Sigmoid colon (tissue), 7 donors: Measurements from ENCODE around the gene REST. TPM values are rescaled to one million over a fixed set of nuclear protein-coding genes. Genes with fewer than 3 reads are reported as not detected.
A peak's percentile ranks its signal among the peaks of the same experiment; 100 is the strongest.
"Not testable (repeated sequence)": the region's sequence is repeated elsewhere in the genome, so short reads cannot be mapped to it uniquely, and the experiment has no call there.

Experiments
- DNase-seq: peaks from one replicate; pipeline ENCODE4 v3.0.0-alpha.2; 2019
- H3K27ac ChIP-seq, 4 donors: fragments of 200-600 bp; sonication (generic); one replicate each; pipeline ENCODE4 v1.5.1; 2016 to 2019; ENCODE audit warnings: mild to moderate bottlenecking in 1 of 4
- H3K27me3 ChIP-seq, 3 donors: fragments of 200-600 bp; sonication (generic); one replicate each; pipeline ENCODE4 v1.5.1; 2019; ENCODE audit warnings: mild to moderate bottlenecking in 1 of 3
- H3K36me3 ChIP-seq, 4 donors: fragments of 200-600 bp; sonication (generic); one replicate each; pipeline ENCODE4 v1.5.1; 2016 to 2019
- H3K4me1 ChIP-seq, 4 donors: fragments of 200-600 bp; sonication (generic); one replicate each; pipeline ENCODE4 v1.5.1; 2017 to 2019
- H3K4me3 ChIP-seq, 4 donors: fragments of 200-600 bp; sonication (generic); one replicate each; pipeline ENCODE4 v1.5.1; 2017 to 2019; ENCODE audit warnings: mild to moderate bottlenecking in 2 of 4, moderate library complexity in 1 of 4
- H3K9me3 ChIP-seq, 4 donors: fragments of 200-600 bp in 3 of 4; sonication (generic) in 3 of 4; one replicate each; pipeline versions ENCODE4 v1.5.1 to v1.6.1; 2013 to 2019
- EP300 ChIP-seq, 4 donors: sonication (generic); formaldehyde crosslinking; IDR thresholded peaks; one replicate each; pipeline ENCODE4 v1.6.1; 2017; ENCODE audit warnings: antibody characterized with exemption in 4 of 4
- POLR2A ChIP-seq, 2 donors: fragments of 450-650 bp; IDR thresholded peaks; one replicate each; pipeline ENCODE4 v1.6.1; 2016; ENCODE audit warnings: antibody characterized with exemption in 2 of 2, mild to moderate bottlenecking in 2 of 2, moderate library complexity in 2 of 2
- POLR2AphosphoS5 ChIP-seq, 4 donors: sonication (generic); formaldehyde crosslinking; IDR thresholded peaks; one replicate each; pipeline ENCODE4 v1.6.1; 2017; ENCODE audit warnings: antibody characterized with exemption in 4 of 4
- WGBS, 2 donors: extraction: QIAGEN DNeasy Blood & Tissue Kit; methylation state at CpG; one replicate each; pipeline ENCODE4 v1.1.7; 2013; 5-methylcytosine and 5-hydroxymethylcytosine counted together
- intact Hi-C: fragments of 100-400 bp; cut with DNase I; formaldehyde crosslinking; loops from one replicate; pipeline ENCODE4 v1.15.1; 2023
- polyA plus RNA-seq, 3 donors: library from polyadenylated mRNA; stranded (reverse); fragments of 200-250 nt; gene quantifications; one replicate each; pipeline ENCODE4 v1.2.3, GENCODE V29; 2013
- total RNA-seq, 4 donors: library from RNA; depleted of rRNA; stranded (reverse); fragments of >200 nt; gene quantifications; one replicate each; pipeline ENCODE4 v1.1.0, GENCODE V29; 2016
- TF ChIP-seq, protein P1 (sequence below), 4 experiments: fragments of 450-650 bp in 3 of 4; fragments of 200-600 bp in 1 of 4; IDR thresholded peaks; one replicate each; pipeline ENCODE4 v1.5.1; 2016 to 2019; ENCODE audit warnings: antibody characterized with exemption in 4 of 4, mild to moderate bottlenecking in 3 of 4, moderate library complexity in 2 of 4
- donor health status: healthy with polysubstance abuse.
- donor health status: Bipolar disorder and iron deficiency.
- donor health status: healthy.

REST gene
- total and polyA plus RNA-seq, 7 donors = 4.8 to 32.8 (median 23.7) TPM

DNA sequence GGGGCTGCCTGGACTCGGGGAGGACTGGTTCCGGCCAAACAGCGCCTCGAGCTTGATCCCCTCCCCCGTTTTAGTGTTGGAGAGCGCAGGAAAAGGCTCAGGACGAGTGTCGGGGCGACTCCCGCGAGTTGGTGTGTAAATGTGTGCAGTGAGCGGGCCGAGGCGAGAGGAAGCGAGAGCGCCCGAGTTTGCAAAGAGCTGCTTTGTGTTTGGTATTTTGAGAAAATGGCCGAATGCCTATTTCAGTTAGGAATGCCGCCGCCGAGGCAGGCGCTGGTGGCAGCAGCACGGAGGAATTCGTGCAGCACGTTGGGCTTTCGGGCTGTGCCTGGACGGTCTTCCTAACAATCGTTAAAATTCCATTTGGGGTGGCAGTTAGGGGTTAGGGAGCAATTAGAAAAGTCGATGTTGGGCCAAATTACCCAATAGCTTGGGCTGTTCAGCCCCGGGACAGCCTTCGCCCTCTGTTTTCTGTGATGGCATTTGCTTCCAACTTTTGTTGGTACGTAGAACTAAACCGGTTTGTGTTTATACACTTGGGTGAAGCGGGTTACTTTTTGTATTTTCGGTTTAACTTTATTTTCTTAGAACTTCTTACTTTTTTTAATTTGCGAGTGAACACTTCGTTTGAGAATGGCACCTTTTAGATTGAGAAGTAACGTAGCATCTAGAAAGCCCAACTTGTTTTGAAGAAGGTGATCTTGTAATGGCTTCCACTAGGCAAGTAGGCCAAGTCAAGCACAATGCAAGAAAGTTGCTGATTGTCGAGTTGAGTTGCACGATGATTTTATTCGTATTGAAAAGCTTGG, 1.6 kb downstream of the REST start:
- H3K36me3 ChIP-seq = no peaks in the 10 kb centered on the region
- H3K9me3 ChIP-seq = no peaks in the 10 kb centered on the region
- peak overlapping the region; percentile 75 to 98 (median 94) for H3K4me3 ChIP-seq
- DNase-seq = peak; percentile 73
- intact Hi-C loops = loop anchor here (5.0 kb wide), 4 partner anchors 48 to 1562 kb away; partner anchors contain the start of genes CEP135 and SRD5A3
- peak overlapping the region; percentile 89 to 97 (median 95) for H3K27ac ChIP-seq
- H3K27me3 ChIP-seq = no peaks in the 10 kb centered on the region
- WGBS, 2 donors = 1% methylated on average over 41 of the region's 41 CpGs
- H3K4me1 ChIP-seq = peaks cover 0 to 39% (median 35%) of the 10 kb centered on the region in 4 donors
- TF ChIP-seq POLR2AphosphoS5 (IDR thresholded peaks at IDR 0.05) = peak in 1 of 4 donors; percentile 6
- TF ChIP-seq, protein P1, sequence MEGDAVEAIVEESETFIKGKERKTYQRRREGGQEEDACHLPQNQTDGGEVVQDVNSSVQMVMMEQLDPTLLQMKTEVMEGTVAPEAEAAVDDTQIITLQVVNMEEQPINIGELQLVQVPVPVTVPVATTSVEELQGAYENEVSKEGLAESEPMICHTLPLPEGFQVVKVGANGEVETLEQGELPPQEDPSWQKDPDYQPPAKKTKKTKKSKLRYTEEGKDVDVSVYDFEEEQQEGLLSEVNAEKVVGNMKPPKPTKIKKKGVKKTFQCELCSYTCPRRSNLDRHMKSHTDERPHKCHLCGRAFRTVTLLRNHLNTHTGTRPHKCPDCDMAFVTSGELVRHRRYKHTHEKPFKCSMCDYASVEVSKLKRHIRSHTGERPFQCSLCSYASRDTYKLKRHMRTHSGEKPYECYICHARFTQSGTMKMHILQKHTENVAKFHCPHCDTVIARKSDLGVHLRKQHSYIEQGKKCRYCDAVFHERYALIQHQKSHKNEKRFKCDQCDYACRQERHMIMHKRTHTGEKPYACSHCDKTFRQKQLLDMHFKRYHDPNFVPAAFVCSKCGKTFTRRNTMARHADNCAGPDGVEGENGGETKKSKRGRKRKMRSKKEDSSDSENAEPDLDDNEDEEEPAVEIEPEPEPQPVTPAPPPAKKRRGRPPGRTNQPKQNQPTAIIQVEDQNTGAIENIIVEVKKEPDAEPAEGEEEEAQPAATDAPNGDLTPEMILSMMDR (IDR thresholded peaks at IDR 0.05) = no peak
- TF ChIP-seq POLR2A (IDR thresholded peaks at IDR 0.05) = no peak
- no peak for TF ChIP-seq EP300 (IDR thresholded peaks at IDR 0.05)

DNA sequence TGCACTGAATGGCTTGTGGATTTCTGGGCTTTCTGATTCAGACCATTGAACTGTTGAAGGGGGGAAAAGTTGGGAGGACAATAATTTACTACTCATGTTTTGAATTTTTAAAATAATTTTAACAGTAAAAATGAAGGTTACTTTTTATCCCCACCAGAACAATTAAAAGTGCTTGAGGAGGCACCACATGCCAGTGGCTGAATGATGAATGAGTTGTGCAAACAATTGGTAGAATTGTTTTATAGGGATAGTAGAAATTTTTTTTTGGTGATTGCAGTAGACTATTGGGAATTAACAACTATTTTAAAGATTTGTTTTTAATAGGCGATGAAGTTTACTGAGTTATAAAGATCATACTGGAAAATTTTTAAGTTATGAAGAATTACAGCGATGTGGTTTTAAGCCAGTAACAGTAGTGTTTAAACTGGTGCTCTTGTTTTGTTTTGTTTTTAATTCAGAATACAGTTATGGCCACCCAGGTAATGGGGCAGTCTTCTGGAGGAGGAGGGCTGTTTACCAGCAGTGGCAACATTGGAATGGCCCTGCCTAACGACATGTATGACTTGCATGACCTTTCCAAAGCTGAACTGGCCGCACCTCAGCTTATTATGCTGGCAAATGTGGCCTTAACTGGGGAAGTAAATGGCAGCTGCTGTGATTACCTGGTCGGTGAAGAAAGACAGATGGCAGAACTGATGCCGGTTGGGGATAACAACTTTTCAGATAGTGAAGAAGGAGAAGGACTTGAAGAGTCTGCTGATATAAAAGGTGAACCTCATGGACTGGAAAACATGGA, 2.7 kb downstream of the REST start:
- H3K36me3 ChIP-seq = peaks cover 0 to 2% (median 0%) of the 10 kb centered on the region in 4 donors
- peak overlapping the region in 2 of 4 donors; percentile 75 to 98 for H3K4me3 ChIP-seq
- intact Hi-C loops = loop anchor here (10.0 kb wide), 1 partner anchor 204 kb away; the partner anchor contains the start of gene IGFBP7
- no peak for DNase-seq
- peaks cover 0 to 41% (median 37%) of the 10 kb centered on the region in 4 donors for H3K4me1 ChIP-seq
- no peaks in the 10 kb centered on the region for H3K9me3 ChIP-seq
- peak overlapping the region in 2 of 4 donors; percentile 95 to 97 for H3K27ac ChIP-seq
- no peaks in the 10 kb centered on the region for H3K27me3 ChIP-seq
- no peak for TF ChIP-seq POLR2A (IDR thresholded peaks at IDR 0.05)
- WGBS, 2 donors = 42 to 54% methylated on average over 6 of the region's 6 CpGs

DNA sequence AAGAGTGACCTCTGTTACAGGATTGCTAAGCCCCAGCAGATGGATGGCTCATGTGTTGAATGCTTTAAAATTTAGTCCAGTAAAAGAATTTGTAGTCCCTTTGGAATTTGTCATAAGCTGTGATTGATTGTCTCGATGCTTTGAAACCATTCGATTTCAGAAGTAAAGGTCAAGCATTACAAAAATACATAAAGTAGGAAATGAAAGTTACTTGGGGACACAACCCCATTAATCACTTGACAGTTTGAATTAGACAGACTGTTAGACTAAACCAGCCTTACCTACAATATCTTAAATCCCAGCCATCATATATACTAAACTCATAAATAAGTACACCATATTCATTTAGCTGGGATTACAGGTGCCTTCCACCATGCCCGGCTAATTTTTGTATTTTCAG, 6.6 kb downstream of the REST start:
- Histone ChIP-seq H3K4me3 (no peak overlapping the region), H3K36me3 (peaks cover 0 to 4% (median 0%) of the 10 kb centered on the region in 4 donors), H3K27ac (no peak overlapping the region), H3K4me1 (peaks cover 0 to 52% (median 44%) of the 10 kb centered on the region in 4 donors), H3K27me3 (no peaks in the 10 kb centered on the region), H3K9me3 (no peaks in the 10 kb centered on the region)
- 75 to 85% methylated on average over 3 of the region's 3 CpGs for WGBS, 2 donors
- intact Hi-C loops = loop anchor here (10.0 kb wide), 1 partner anchor 200 kb away; the partner anchor contains the start of gene IGFBP7
- TF ChIP-seq POLR2A (IDR thresholded peaks at IDR 0.05) = no peak
- no peak for TF ChIP-seq POLR2AphosphoS5 (IDR thresholded peaks at IDR 0.05)
- TF ChIP-seq, protein P1 (IDR thresholded peaks at IDR 0.05) = no peak
- TF ChIP-seq EP300 (IDR thresholded peaks at IDR 0.05) = no peak
- DNase-seq = no peak

DNA sequence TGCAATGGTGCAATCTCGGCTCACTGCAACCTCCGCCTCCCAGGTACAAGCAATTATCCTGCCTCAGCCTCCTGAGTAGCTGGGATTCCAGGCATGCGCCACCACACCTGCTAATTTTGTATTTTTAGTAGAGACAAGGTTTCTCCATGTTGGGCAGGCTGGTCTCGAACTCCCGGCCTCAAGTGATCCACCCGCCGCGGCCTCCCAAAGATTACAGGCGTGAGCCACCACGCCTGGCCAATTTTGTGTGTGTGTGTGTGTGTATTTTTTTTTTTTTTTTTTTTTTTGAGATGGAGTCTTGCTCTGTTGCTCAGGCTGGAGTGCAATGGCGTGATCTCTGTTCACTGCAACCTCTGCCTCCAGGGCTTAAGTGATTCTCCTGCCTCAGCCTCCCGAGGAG, 7.3 kb downstream of the REST start:
- not testable (repeated sequence) for H3K27me3 ChIP-seq, H3K9me3 ChIP-seq, H3K27ac ChIP-seq, H3K36me3 ChIP-seq, H3K4me3 ChIP-seq, DNase-seq
- WGBS, 2 donors = 97 to 98% methylated on average over 12 of the region's 12 CpGs
- H3K4me1 ChIP-seq = peaks cover 0 to 47% (median 40%) of the 10 kb centered on the region in 4 donors
- intact Hi-C loops = loop anchor here (10.0 kb wide), 1 partner anchor 200 kb away; the partner anchor contains the start of gene IGFBP7

DNA sequence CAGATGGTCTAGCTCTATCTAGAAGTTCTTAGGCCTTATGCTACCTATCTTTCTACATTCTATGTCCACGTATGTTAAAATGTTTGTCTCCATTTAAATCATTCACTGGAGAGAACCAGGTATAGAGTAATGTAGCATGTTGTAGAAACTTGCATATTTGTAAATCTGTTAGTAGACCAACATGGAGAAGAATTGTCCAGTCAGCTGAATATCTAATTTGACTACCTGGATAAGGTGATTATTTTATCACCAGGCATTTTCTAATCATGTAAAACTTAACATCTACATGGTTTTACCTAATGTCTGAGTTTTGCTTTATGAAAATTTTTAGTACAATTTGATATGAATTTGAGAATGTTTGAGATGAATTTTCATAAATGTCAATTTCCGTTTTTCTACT, 19.5 kb downstream of the REST start:
- Histone ChIP-seq H3K27ac (no peak overlapping the region), H3K27me3 (no peaks in the 10 kb centered on the region), H3K9me3 (no peaks in the 10 kb centered on the region), H3K36me3 (peaks cover 10 to 66% (median 20%) of the 10 kb centered on the region in 4 donors), H3K4me1 (no peaks in the 10 kb centered on the region), H3K4me3 (no peak overlapping the region)
- TF ChIP-seq, protein P1 (IDR thresholded peaks at IDR 0.05) = no peak
- no peak for TF ChIP-seq POLR2AphosphoS5 (IDR thresholded peaks at IDR 0.05)
- no peak for TF ChIP-seq EP300 (IDR thresholded peaks at IDR 0.05)
- no peak for TF ChIP-seq POLR2A (IDR thresholded peaks at IDR 0.05)
- intact Hi-C loops = no loop called here
- DNase-seq = no peak
- 74 to 76% methylated on average over 2 of the region's 2 CpGs for WGBS, 2 donors
